Astrocyte (in vitro differentiated cells and primary cell): Measurements from ENCODE around the gene TRPM2. TPM values are rescaled to one million over a fixed set of nuclear protein-coding genes. Genes with fewer than 3 reads are reported as not detected.

Experiments
- DNase-seq: peaks from one replicate; pipeline ENCODE4 v3.0.0-alpha.2; 2010; ENCODE audit warnings: low read depth
- FAIRE-seq: peaks from 2 replicates; lab custom pipeline; 2011; peaks lifted over from hg19 to GRCh38; lab: Jason Lieb, UNC
- H2AFZ ChIP-seq: 2 replicates; pipeline ENCODE4 v1.6.0; 2012; ENCODE audit warnings: low read depth, low read length, inconsistent platforms
- H3K27ac ChIP-seq: 2 replicates; pipeline ENCODE4 v1.5.1; 2011; ENCODE audit warnings: low read depth, low read length, inconsistent platforms
- H3K27me3 ChIP-seq: 2 replicates; pipeline ENCODE4 v1.6.0; 2011; ENCODE audit warnings: low read length, inconsistent platforms; ENCODE audit not compliant: insufficient read depth
- H3K36me3 ChIP-seq: 2 replicates; pipeline ENCODE4 v1.5.1; 2011; ENCODE audit warnings: low read length, inconsistent platforms; ENCODE audit not compliant: insufficient read depth
- H3K4me1 ChIP-seq: 2 replicates; pipeline ENCODE4 v1.5.1; 2011; ENCODE audit warnings: low read length, inconsistent platforms; ENCODE audit not compliant: insufficient read depth
- H3K4me2 ChIP-seq: 2 replicates; pipeline ENCODE4 v1.6.0; 2012; ENCODE audit warnings: low read length, inconsistent platforms
- H3K4me3 ChIP-seq: 2 replicates; pipeline ENCODE4 v1.5.1; 2011; ENCODE audit warnings: low read depth, mild to moderate bottlenecking, low read length, inconsistent platforms; ENCODE audit not compliant: insufficient read depth
- H3K79me2 ChIP-seq: 2 replicates; pipeline ENCODE4 v1.6.0; 2012; ENCODE audit warnings: mild to moderate bottlenecking, low read length, inconsistent platforms; ENCODE audit not compliant: insufficient read depth
- H3K9ac ChIP-seq: 2 replicates; pipeline ENCODE4 v1.6.0; 2012; ENCODE audit warnings: mild to moderate bottlenecking, low read length, inconsistent platforms
- H3K9me3 ChIP-seq: 2 replicates; pipeline ENCODE4 v1.5.1; 2012; ENCODE audit warnings: low read depth, mild to moderate bottlenecking, low read length, inconsistent platforms; ENCODE audit not compliant: insufficient read depth
- H4K20me1 ChIP-seq: 2 replicates; pipeline ENCODE4 v1.6.0; 2012; ENCODE audit warnings: low read length, inconsistent platforms; ENCODE audit not compliant: insufficient read depth
- H3K27ac Mint-ChIP-seq: one replicate; pipeline ENCODE4 v1.8.0; 2021; ENCODE audit warnings: mild to moderate bottlenecking, mixed read lengths; ENCODE audit not compliant: unreplicated experiment
- H3K27me3 Mint-ChIP-seq: one replicate; pipeline ENCODE4 v1.8.0; 2021; ENCODE audit warnings: low read depth, mixed read lengths; ENCODE audit not compliant: unreplicated experiment
- H3K36me3 Mint-ChIP-seq: one replicate; pipeline ENCODE4 v1.8.0; 2021; ENCODE audit warnings: low read depth, mixed read lengths; ENCODE audit not compliant: unreplicated experiment
- H3K4me1 Mint-ChIP-seq: one replicate; pipeline ENCODE4 v1.8.0; 2021; ENCODE audit warnings: low read depth, mixed read lengths; ENCODE audit not compliant: unreplicated experiment
- H3K4me3 Mint-ChIP-seq: one replicate; pipeline ENCODE4 v1.8.0; 2021; ENCODE audit warnings: mild to moderate bottlenecking, moderate library complexity, mixed read lengths; ENCODE audit not compliant: unreplicated experiment
- H3K9me3 Mint-ChIP-seq: one replicate; pipeline ENCODE4 v1.8.0; 2021; ENCODE audit warnings: mild to moderate bottlenecking, mixed read lengths; ENCODE audit not compliant: unreplicated experiment
- EZH2 ChIP-seq: IDR thresholded peaks from 2 replicates; pipeline ENCODE4 v1.6.1; 2012; ENCODE audit warnings: mild to moderate bottlenecking, low read length, inconsistent platforms; ENCODE audit not compliant: insufficient read depth
- total RNA-seq: library from RNA; stranded (reverse); gene quantifications from 2 replicates; pipeline ENCODE4 v1.2.1, GENCODE V29; 2021
- TF ChIP-seq, protein P1 (sequence below): IDR thresholded peaks from 2 replicates; pipeline ENCODE4 v1.5.1; 2011; ENCODE audit warnings: low read depth, mild to moderate bottlenecking, inconsistent platforms, low read length, moderate library complexity; ENCODE audit not compliant: insufficient read depth

The TRPM2 gene
- total RNA-seq, 1 donor from 2014 or later: 0.79 TPM

- no peaks in the 10 kb centered on the region for H3K36me3 ChIP-seq
- H3K4me3 Mint-ChIP-seq: no peak overlapping the region
- peaks cover 3% of the 10 kb centered on the region for H3K27me3 ChIP-seq
- TF ChIP-seq, protein P1, sequence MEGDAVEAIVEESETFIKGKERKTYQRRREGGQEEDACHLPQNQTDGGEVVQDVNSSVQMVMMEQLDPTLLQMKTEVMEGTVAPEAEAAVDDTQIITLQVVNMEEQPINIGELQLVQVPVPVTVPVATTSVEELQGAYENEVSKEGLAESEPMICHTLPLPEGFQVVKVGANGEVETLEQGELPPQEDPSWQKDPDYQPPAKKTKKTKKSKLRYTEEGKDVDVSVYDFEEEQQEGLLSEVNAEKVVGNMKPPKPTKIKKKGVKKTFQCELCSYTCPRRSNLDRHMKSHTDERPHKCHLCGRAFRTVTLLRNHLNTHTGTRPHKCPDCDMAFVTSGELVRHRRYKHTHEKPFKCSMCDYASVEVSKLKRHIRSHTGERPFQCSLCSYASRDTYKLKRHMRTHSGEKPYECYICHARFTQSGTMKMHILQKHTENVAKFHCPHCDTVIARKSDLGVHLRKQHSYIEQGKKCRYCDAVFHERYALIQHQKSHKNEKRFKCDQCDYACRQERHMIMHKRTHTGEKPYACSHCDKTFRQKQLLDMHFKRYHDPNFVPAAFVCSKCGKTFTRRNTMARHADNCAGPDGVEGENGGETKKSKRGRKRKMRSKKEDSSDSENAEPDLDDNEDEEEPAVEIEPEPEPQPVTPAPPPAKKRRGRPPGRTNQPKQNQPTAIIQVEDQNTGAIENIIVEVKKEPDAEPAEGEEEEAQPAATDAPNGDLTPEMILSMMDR: no peak
- TF ChIP-seq EZH2: no peak
- no peaks in the 10 kb centered on the region for H4K20me1 ChIP-seq
- no peak overlapping the region for H3K27ac ChIP-seq
- H2AFZ ChIP-seq: no peak overlapping the region
- H3K9me3 Mint-ChIP-seq: no peaks in the 10 kb centered on the region
- H3K36me3 Mint-ChIP-seq: no peaks in the 10 kb centered on the region
- H3K4me3 ChIP-seq: no peak overlapping the region
- H3K79me2 ChIP-seq: no peaks in the 10 kb centered on the region
- H3K9ac ChIP-seq: no peak overlapping the region
- DNase-seq (no peak), FAIRE-seq (no peak)
- no peaks in the 10 kb centered on the region for H3K4me1 ChIP-seq
- no peak overlapping the region for H3K27ac Mint-ChIP-seq
- H3K4me2 ChIP-seq: no peak overlapping the region
- H3K9me3 ChIP-seq: no peaks in the 10 kb centered on the region
- H3K27me3 Mint-ChIP-seq: peaks cover 15% of the 10 kb centered on the region
- no peaks in the 10 kb centered on the region for H3K4me1 Mint-ChIP-seq
Measured at GRCh38 chr21:44442266-44443125, 89.1 kb downstream of the TRPM2 start.

DNA sequence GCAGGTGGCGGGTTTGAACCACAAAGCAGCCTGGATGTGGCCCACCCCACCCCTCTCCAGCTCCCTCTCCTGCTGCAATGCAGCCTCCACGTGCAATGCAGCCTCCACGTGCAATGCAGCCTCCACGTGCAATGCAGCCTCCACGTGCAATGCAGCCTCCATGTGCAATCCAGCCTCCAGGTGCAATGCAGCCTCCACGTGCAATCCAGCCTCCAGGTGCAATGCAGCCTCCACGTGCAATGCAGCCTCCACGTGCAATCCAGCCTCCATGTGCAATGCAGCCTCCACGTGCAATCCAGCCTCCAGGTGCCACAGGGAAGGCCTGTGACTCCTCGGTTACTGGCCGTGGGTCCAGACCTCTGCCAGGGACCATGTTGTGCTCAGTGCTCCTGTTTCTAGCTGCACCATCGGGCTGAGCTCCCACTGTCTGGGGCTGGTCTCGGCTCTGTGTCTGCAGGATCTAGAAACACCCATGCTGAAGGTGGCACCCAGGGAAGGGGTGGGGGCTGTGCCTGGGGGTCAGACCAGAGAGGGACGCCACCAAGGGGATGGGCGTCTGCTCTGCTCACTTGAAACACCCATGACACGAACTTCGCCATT, 90.0 kb downstream of the TRPM2 start:
- Mint-ChIP-seq H3K4me1 (no peaks in the 10 kb centered on the region), H3K27me3 (peaks cover 14% of the 10 kb centered on the region), H3K27ac (no peak overlapping the region), H3K9me3 (no peaks in the 10 kb centered on the region), H3K36me3 (no peaks in the 10 kb centered on the region), H3K4me3 (no peak overlapping the region)
- Histone ChIP-seq H3K27ac (no peak overlapping the region), H2AFZ (no peak overlapping the region), H3K27me3 (peaks cover 3% of the 10 kb centered on the region), H3K79me2 (no peaks in the 10 kb centered on the region), H3K9me3 (no peaks in the 10 kb centered on the region), H3K9ac (no peak overlapping the region), H3K4me3 (no peak overlapping the region), H3K4me1 (no peaks in the 10 kb centered on the region), H3K4me2 (no peak overlapping the region), H3K36me3 (no peaks in the 10 kb centered on the region), H4K20me1 (no peaks in the 10 kb centered on the region)
- DNase-seq (no peak), FAIRE-seq (no peak)
- no peak for TF ChIP-seq EZH2
- TF ChIP-seq, protein P1: no peak
